Kidney epithelial cell (primary cell): ENCODE measurements around the gene ABHD16A. TPM values are rescaled to one million over a fixed set of nuclear protein-coding genes. Genes with fewer than 3 reads are reported as not detected.

ENCODE experiments used
- DNase-seq: peaks from one replicate; pipeline ENCODE4 v3.0.0-alpha.2; 2010; ENCODE audit warnings: low read depth
- H3K27me3 ChIP-seq: 2 replicates; pipeline ENCODE4 v1.6.0; 2011; ENCODE audit warnings: low read length; ENCODE audit not compliant: control insufficient read depth, insufficient read depth
- H3K36me3 ChIP-seq: 2 replicates; pipeline ENCODE4 v1.5.1; 2011; ENCODE audit warnings: low read length; ENCODE audit not compliant: control insufficient read depth, insufficient read depth
- H3K4me3 ChIP-seq: 2 replicates; pipeline ENCODE4 v1.5.1; 2011; ENCODE audit warnings: low read depth, mild to moderate bottlenecking, control low read depth, low read length
- CTCF ChIP-seq: IDR thresholded peaks from 2 replicates; pipeline ENCODE4 v1.5.1; 2011; ENCODE audit warnings: mild to moderate bottlenecking, moderate library complexity, low read length, control low read depth, inconsistent platforms; ENCODE audit not compliant: insufficient read depth, poor library complexity, severe bottlenecking
- total RNA-seq: library from RNA; depleted of rRNA; stranded (reverse); fragments of >200 nt; gene quantifications from 2 replicates; pipeline ENCODE4 v1.2.3, GENCODE V29; 2015

The ABHD16A gene
- total RNA-seq, 1 donor from 2014 or later: 43.8 TPM

- DNase-seq: no peak
- H3K27me3 ChIP-seq: no peaks in the 10 kb centered on the region
- no peak overlapping the region for H3K4me3 ChIP-seq
- TF ChIP-seq CTCF: no peak
- no peaks in the 10 kb centered on the region for H3K36me3 ChIP-seq
Observed at GRCh38 chr6:31683591-31683990, 19.5 kb downstream of the ABHD16A start.

GRCh38 chr6:31681135-31681671 is 21.9 kb downstream of the ABHD16A start:
- no peaks in the 10 kb centered on the region for H3K27me3 ChIP-seq
- DNase-seq: peak; percentile 26
- H3K36me3 ChIP-seq: no peaks in the 10 kb centered on the region
- no peak for TF ChIP-seq CTCF
- H3K4me3 ChIP-seq: peak overlapping the region; percentile 14

GRCh38 chr6:31680226-31681134 is 22.6 kb downstream of the ABHD16A start, which contains the start of gene LY6G5C:
LY6G5C (minus strand) TSS chr6:31681067; CDS start chr6:31680373, 694 bp downstream.
- TF ChIP-seq CTCF: peak; percentile 88
- peak within 1 kb of the TSS; percentile 14 for H3K4me3 ChIP-seq
- H3K27me3 ChIP-seq: no peaks in the 10 kb centered on the region
- H3K36me3 ChIP-seq: no peaks in the 10 kb centered on the region
- DNase-seq: peak; percentile 59

GRCh38 chr6:31677955-31678354 is 25.2 kb downstream of the ABHD16A start:
- Histone ChIP-seq H3K36me3 (peaks cover 1% of the 10 kb centered on the region), H3K27me3 (no peaks in the 10 kb centered on the region), H3K4me3 (no peak overlapping the region)
- TF ChIP-seq CTCF: no peak
- DNase-seq: no peak

- Histone ChIP-seq H3K36me3 (peaks cover 1% of the 10 kb centered on the region), H3K27me3 (no peaks in the 10 kb centered on the region), H3K4me3 (no peak overlapping the region)
- no peak for DNase-seq
- TF ChIP-seq CTCF: no peak
Observed at GRCh38 chr6:31676904-31677303, 26.2 kb downstream of the ABHD16A start.
